ENCODE measurements around the gene PDZD2. TPM values are rescaled to one million over a fixed set of nuclear protein-coding genes. Genes with fewer than 3 reads are reported as not detected.
"Not testable (repeated sequence)": the region's sequence is repeated elsewhere in the genome, so short reads cannot be mapped to it uniquely, and the experiment has no call there.

PDZD2 gene
- total RNA-seq, 4 donors from 2014 or later: 10.2 to 15.0 (median 12.2) TPM

DNA sequence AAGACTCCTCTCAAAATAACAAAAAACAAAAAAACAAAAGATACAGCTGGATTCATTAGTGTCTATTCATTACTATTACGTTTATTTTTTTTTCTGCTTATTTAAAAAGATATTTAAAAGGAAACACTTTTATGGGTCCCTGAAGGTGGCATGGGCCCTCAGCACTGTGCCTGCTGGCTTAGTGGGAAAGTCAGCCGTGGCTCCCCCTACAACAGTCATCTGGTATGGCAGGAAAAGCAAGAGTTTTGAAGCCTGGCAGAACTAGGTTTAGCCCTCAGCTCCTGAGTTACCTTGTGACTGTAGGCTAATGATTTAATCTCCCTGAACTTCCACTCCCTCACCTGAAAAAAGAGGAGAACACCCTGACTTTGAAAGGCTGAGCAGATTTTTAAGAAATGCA lies 399.6 kb downstream of the PDZD2 start:
- H3K27ac ChIP-seq (replicated peaks in 1 of 4): no peak overlapping the region
- 90% methylated on average over 2 of the region's 2 CpGs for WGBS

DNA sequence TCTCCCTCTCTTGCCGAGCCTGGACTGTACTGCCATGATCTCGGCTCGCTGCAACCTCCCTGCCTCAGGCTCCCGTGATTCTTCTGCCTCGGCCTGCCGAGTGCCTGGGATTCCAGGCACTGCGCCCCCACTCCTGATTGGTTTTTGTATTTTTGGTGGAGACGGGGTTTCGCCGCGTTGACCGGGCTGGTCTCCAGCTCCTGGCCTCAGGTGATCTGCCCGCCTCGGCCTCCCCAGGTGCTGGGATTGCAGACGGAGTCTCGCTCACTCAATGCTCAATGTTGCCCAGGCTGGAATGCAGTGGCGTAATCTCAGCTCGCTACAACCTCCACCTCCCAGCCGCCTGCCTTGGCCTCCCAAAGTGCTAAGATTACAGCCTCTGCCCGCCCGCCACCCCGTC lies 400.2 kb downstream of the PDZD2 start:
- H3K27me3 ChIP-seq; intact Hi-C loops (cut with DNase I); H3K4me3 ChIP-seq; H3K27ac ChIP-seq (replicated peaks in 1 of 4); H3K9me3 ChIP-seq; DNase-seq (ENCODE audit: extremely low spot score): not testable (repeated sequence)
- WGBS: 97% methylated on average over 21 of the region's 22 CpGs
- Histone ChIP-seq H3K36me3 (peaks cover 0 to 24% (median 11%) of the 10 kb centered on the region in 4 donors), H3K4me1 (peaks cover 0 to 15% (median 4%) of the 10 kb centered on the region in 4 donors)

More for the DNA sequence above, 399.6 kb downstream of the PDZD2 start:
- Histone ChIP-seq H3K4me3 (no peak overlapping the region), H3K27me3 (no peaks in the 10 kb centered on the region), H3K4me1 (peaks cover 3 to 19% (median 5%) of the 10 kb centered on the region in 4 donors), H3K36me3 (peaks cover 0 to 24% (median 11%) of the 10 kb centered on the region in 4 donors), H3K9me3 (no peaks in the 10 kb centered on the region)
- intact Hi-C loops (cut with DNase I): no loop called here
- DNase-seq (ENCODE audit: extremely low spot score): no peak
- TF ChIP-seq, protein P1, sequence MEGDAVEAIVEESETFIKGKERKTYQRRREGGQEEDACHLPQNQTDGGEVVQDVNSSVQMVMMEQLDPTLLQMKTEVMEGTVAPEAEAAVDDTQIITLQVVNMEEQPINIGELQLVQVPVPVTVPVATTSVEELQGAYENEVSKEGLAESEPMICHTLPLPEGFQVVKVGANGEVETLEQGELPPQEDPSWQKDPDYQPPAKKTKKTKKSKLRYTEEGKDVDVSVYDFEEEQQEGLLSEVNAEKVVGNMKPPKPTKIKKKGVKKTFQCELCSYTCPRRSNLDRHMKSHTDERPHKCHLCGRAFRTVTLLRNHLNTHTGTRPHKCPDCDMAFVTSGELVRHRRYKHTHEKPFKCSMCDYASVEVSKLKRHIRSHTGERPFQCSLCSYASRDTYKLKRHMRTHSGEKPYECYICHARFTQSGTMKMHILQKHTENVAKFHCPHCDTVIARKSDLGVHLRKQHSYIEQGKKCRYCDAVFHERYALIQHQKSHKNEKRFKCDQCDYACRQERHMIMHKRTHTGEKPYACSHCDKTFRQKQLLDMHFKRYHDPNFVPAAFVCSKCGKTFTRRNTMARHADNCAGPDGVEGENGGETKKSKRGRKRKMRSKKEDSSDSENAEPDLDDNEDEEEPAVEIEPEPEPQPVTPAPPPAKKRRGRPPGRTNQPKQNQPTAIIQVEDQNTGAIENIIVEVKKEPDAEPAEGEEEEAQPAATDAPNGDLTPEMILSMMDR (IDR thresholded peaks at IDR 0.05): no peak
- TF ChIP-seq EP300 (IDR thresholded peaks at IDR 0.05) (no peak), POLR2AphosphoS5 (IDR thresholded peaks at IDR 0.05) (no peak), POLR2A (IDR thresholded peaks at IDR 0.05; ENCODE audit: low read depth) (no peak)

DNA sequence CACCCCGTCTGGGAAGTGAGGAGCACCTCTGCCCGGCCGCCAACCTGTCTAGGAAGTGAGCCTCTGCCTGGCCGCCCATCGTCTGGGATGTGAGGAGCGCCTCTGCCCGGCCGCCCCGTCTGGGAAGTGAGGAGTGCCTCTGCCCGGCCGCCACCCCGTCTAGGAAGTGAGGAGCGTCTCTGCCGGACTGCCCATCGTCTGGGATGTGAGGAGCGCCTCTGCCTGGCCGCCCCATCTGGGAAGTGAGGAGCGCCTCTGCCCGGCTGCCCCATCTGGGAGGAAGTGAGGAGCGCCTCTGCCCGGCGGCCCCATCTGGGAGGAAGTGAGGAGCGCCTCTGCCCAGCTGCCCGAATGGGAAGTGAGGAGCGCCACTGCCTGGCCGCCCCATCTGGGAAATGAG lies 400.7 kb downstream of the PDZD2 start:
- H3K9me3 ChIP-seq; DNase-seq (ENCODE audit: extremely low spot score); H3K4me3 ChIP-seq; H3K27me3 ChIP-seq; intact Hi-C loops (cut with DNase I); H3K27ac ChIP-seq (replicated peaks in 1 of 4): not testable (repeated sequence)
- Histone ChIP-seq H3K4me1 (peaks cover 2 to 12% (median 8%) of the 10 kb centered on the region in 4 donors), H3K36me3 (peaks cover 0 to 24% (median 11%) of the 10 kb centered on the region in 4 donors)
- 85% methylated on average over 20 of the region's 26 CpGs for WGBS

DNA sequence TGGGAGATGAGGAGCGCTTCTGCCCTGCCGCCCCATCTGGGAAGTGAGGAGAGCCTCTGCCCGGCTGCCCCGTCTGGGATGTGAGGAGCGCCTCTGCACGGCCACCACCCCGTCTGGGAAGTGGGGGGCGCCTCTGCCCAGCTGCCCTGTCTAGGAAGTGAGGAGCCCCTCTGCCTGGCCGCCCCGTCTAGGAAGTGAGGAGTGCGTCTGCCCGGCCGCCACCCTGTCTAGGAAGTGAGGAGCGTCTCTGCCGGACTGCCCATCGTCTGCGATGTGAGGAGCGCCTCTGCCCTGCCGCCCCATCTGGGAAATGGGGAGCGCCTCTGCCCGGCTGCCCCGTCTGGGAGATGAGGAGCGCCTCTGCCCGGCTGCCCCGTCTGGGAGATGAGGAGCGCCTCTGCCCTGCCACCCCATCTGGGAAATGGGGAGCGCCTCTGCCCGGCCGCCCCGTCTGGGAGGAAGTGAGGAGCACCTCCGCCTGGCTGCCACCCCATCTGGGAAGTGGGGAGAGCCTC lies 401.3 kb downstream of the PDZD2 start:
- 90% methylated on average over 10 of the region's 31 CpGs for WGBS
- H3K4me3 ChIP-seq; H3K27ac ChIP-seq (replicated peaks in 1 of 4); H3K9me3 ChIP-seq; H3K27me3 ChIP-seq; DNase-seq (ENCODE audit: extremely low spot score); intact Hi-C loops (cut with DNase I): not testable (repeated sequence)
- H3K36me3 ChIP-seq: peaks cover 0 to 24% (median 11%) of the 10 kb centered on the region in 4 donors
- peaks cover 8 to 18% (median 11%) of the 10 kb centered on the region in 4 donors for H3K4me1 ChIP-seq

DNA sequence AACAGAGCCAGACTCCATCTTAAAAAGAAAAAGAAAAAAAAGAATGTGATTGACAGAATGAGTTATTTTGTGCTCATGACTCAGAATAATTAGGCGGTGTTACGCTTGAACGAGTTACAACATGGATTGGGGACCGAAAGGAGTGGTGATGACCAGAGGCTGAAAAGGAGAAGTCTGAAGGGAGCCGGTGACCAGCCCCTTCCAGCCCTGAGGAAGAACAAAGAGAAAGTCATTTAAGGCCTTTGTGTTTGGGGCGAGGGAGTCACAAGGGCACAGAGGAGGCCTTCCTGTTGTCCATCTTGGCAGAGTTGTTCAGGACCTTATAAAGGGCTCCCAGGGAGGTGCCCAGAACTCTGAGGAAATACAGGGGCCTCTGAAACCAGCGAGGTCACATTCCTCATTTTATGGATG lies 403.6 kb downstream of the PDZD2 start:
- Histone ChIP-seq H3K27ac (replicated peaks in 1 of 4) (no peak overlapping the region), H3K36me3 (peaks cover 0 to 24% (median 11%) of the 10 kb centered on the region in 4 donors), H3K9me3 (no peaks in the 10 kb centered on the region), H3K27me3 (no peaks in the 10 kb centered on the region), H3K4me1 (peaks cover 11 to 22% (median 12%) of the 10 kb centered on the region in 4 donors), H3K4me3 (no peak overlapping the region)
- WGBS: 61% methylated on average over 7 of the region's 7 CpGs
- intact Hi-C loops (cut with DNase I): no loop called here
- TF ChIP-seq POLR2AphosphoS5 (IDR thresholded peaks at IDR 0.05): peak in 1 of 2 donors; percentile 12
- TF ChIP-seq, protein P1 (IDR thresholded peaks at IDR 0.05): no peak
- DNase-seq (ENCODE audit: extremely low spot score): no peak

DNA sequence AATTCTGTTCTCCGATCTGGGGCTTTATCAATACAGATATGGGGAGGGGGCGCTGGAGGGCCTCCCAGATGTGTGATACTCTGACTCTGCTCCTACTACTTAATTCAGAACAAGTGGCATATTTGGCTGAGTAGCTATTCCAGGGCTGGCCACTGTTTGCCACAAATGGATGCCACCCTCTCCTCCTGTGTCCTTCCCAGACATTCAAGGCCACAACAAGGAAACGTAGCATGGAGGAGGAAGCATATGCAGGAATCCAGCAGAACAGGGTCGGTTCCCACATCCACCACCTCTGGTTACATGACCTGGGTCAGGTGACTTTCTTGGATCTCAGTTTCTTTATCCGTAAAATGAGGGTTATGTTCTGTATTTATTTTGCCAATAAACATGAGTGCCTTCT lies 404.2 kb downstream of the PDZD2 start:
- 99% methylated on average over 5 of the region's 5 CpGs for WGBS
- H3K27me3 ChIP-seq: no peaks in the 10 kb centered on the region
- intact Hi-C loops (cut with DNase I): no loop called here

More for the DNA sequence above, 404.2 kb downstream of the PDZD2 start:
- H3K36me3 ChIP-seq: peaks cover 0 to 26% (median 11%) of the 10 kb centered on the region in 4 donors
- H3K4me3 ChIP-seq: no peak overlapping the region
- DNase-seq (ENCODE audit: extremely low spot score): no peak
- peaks cover 11 to 22% (median 12%) of the 10 kb centered on the region in 4 donors for H3K4me1 ChIP-seq
- TF ChIP-seq, protein P1 (IDR thresholded peaks at IDR 0.05): no peak
- TF ChIP-seq POLR2AphosphoS5 (IDR thresholded peaks at IDR 0.05): no peak
- TF ChIP-seq POLR2A (IDR thresholded peaks at IDR 0.05; ENCODE audit: low read depth): no peak
- no peak for TF ChIP-seq EP300 (IDR thresholded peaks at IDR 0.05)
- H3K27ac ChIP-seq (replicated peaks in 1 of 4): no peak overlapping the region
- no peaks in the 10 kb centered on the region for H3K9me3 ChIP-seq

Data from esophagus muscularis mucosa (tissue), 4 donors.